ENCODE measurements around the gene COL15A1.

COL15A1 gene

DNA sequence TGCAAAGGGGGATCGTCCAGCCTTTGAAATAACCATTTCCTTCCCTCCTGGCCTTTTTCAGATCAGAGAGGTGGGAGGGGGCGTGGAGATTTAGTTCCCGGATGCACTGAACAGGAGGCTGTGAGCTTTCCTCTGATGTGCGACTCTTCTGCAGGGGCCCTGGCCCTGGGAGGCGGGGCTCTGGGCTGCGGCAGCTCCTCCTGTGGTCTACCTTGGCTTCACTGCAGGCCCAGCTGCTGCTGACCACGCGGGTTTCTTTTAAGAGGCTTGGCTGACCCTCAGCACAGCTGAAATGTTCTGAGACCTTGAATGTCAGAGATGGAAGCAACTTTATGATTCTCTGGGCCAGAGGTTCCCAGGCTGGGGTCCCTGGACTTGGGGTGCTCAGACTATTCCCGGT lies 27.0 kb upstream of the COL15A1 start:
- peak; percentile 49 for DNase-seq (ENCODE audit: low read depth)

DNA sequence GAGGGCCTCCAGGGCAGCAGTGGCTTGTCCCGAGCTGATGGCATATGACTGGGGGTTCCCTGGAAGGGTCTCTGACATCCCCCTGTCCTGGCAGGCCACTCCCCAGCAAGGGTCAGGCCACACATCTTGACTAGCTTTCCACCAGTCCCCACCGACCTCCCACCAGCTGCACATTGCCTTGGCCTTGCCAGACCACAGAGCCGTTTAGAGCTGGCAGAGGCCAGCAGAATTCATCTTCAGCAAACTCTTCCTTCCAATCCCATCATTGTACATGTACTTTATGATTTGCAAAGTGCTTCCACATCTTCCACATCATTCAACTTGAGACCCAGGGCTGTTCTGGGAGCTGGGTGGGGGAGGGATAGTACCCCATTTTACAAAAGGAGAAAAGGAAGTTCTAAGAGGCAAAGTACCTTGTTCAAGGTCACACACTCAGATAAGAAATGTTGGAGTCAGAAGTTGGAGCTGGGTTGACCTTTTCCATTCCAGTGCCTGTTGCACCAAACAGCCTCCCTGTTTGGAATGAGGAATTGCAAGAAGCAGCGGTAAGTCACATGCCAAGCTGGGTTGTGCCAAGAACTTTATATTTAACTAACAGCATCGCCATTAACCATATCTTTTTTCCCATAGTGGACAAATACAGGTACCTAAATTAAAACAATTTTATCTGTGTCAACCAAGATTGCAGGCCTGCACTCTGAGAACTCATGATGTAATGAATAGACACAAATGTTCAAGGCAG lies 25.8 kb upstream of the COL15A1 start:
- DNase-seq (ENCODE audit: low read depth): peak; percentile 70

DNA sequence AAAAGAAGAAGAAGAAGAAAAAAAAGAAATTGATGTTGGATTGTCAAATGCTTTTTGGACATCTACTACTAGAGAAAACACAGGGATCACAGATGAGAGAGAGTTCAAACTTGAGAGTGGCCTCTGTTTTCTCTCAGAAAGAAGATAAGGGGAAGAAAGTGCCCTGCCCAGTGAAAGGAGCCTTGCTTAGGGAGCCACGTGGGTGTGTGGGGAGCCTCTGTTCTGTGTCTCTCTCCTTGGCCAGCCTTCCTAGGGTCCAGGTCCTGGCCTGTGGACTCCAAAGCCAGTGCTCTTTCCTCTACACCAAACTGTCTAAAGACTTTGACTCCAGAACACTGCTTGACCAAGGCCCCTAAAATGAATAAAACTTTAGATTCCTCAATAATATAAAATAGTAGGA lies 22.0 kb upstream of the COL15A1 start:
- DNase-seq (ENCODE audit: low read depth): no peak

DNA sequence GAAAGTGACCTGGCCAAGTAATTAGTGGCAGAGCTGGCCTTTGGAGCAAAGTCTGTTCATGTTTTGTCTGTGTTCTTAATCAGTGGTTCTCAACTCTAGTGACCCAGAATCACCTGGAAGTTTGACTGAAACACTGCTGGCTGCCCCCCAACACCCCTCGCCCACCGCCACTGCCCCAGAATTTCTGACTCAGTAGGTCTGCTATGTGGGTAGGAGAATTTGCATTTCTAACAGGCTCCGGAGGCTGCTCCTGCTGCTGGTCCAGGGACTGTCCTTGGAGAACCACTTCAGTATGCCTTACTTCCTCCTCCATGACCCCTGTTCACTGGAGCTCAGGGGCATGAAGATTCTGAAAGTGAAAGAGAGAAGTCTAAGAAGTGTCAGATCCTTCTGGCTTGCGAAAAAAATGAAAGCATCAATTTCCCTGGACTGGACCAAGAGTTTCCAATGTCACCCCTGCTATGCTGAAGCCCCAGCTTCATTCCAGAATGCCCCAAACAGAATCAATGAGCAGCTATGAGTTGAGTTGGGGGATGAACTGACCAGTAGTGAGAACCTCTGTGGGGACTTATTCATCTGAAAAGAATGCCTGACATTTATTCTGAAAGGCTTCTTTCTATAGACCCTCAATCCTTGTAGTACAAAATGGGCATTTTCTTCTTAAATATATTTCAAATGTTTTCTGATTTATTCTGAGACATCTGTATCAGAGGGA lies 20.8 kb upstream of the COL15A1 start:
- no peak for DNase-seq (ENCODE audit: low read depth)

DNA sequence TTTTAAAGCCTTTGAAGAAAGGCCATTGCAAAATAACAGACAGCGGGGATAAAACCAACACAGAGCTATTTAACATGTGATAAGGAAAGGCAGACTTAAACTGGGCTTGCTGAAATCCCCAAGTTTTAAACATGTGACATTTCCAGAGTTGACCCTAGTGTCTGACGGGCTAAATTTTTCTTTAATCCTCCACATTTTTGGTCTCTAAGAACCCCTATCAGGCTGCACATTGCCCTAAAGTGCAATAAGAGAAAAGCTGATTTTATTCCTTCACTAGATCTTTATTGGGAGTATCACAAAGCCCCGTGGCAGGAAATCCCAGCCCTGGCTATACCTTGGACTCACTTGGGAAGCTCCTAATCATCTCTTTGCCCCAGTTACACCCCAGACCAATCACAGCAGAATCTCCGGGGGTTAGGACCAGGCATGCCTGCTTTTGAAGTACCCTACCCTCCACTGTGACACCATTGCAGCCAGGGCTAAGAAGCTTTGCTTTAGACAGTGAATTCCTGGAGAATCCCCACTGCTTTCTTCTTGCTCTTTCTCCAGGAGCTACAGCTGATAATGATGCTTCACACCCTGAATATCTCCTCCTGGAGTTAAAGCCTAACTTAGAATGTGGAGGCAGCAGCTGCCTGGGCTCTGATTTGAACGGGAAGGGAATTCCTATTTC lies 20.1 kb upstream of the COL15A1 start:
- DNase-seq (ENCODE audit: low read depth): no peak

DNA sequence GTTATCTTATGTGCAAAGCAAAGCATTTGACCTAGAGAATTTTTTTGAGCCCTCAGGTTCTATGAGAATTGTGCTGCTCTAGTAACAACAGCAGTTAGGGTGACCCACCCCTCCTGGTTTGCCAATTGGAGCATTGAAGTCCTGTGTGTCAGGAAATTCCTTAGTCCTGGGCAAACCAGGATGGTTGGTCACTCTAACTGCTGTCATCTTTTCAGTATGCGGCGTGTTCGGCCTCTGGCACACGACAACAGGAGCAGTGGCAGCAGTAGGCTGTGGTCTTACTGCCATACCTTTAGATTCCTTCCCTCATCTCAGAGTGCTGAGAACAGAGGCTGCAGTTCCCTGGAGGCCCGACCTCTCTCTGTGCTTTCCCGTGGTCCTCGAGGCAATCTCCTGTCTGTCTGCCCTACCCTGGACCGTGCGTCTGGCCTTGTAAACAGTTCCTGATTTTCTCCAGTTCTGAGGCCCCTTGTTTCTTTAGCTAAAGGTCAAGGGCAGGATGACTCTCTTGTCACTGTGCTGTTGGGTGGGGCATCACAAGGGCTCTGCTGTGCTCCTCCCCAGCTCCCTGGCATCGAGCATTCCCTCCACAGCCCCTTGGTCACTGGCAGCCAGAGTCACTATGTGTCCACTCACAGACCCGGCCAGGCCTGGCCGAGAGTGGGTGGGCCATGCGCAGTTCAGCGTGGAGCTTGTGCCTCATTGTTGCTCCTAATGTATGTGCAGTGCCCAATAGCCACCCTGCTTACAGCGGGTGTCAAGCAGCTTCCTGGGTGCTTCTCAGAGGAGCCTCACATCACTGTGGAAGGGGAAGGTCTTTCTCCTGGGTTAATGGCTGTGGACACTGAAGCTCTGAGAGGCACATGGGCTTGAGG lies 18.5 kb upstream of the COL15A1 start:
- DNase-seq (ENCODE audit: low read depth): no peak

DNA sequence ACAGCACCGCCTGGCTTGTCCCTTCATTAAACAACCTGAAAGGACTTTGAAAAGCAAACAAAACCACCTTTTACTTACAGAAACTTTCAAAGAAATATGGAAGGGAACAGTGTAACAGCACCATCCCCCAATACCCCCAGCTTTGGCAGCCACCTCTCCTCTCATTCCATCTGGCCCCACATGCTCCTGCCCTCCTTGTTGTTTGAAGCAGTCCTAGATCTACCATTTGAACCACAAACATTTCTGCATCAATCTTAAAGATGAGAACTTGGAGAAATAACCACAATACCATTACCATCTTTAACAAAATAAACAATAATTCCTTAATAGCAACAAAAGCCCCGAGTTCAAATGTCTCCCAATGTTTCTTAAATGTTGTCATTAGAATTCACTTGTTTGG lies 17.8 kb upstream of the COL15A1 start:
- DNase-seq (ENCODE audit: low read depth): no peak

DNA sequence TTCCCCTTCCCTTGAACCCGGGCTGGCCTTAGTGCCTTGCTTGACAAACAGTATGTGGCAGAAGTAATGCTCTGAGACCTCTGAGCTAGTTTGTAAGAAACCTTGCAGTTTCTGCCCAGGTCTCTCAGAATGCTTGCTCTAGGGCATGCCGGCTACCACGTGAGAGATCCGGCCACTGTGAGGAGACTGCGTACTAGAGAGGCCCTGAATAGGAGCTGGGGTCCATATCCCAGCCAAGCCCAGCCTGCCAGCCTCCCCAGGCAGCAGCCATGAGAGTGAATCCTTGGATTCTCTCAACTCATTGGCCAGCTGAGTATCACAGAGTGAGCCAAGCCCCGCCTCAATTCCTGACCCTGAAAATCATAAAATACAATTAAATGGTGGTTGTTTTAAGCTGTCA lies 16.0 kb upstream of the COL15A1 start:
- DNase-seq (ENCODE audit: low read depth): no peak

DNA sequence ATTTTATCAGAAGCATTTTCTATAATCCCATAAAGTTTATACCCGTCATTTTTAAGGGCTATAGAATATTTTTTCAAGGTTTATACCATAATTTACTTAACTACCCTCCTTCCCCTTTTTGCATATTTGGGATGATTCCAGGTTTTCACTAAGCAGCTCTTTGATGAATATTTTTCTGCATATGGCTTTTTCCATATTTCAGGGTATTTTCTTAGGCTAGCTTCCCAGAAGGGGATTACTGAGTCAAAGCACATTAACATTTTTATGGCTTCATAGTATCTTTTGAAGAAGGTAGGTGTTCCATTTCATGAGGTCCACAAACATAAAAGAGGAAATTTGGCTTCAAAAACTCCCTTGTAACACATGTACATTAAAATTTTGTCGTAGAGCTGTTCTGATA lies 14.6 kb upstream of the COL15A1 start:
- DNase-seq (ENCODE audit: low read depth): peak; percentile 72

DNA sequence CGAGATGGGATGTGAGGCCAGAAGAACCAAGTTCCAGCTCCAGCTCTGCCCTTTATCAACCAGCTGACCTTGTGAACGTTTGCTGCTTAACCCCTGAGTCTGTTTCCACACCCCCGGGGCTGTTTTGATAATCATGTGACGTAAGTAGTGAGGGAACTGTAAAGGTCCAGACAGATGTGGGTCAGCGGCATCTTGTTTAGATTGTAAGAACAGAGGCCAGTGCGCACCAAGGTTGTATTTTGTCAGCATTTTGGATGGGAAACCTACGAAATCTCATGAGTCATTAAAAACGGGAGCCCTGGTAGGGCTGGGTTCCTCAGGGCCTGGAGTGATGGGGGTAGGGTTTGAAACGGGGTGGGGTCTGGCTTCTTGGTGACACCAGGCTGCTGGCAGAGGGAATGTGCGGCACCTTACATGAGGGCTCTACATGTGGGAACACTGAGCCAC lies 13.8 kb upstream of the COL15A1 start:
- peak; percentile 96 for DNase-seq (ENCODE audit: low read depth)

DNA sequence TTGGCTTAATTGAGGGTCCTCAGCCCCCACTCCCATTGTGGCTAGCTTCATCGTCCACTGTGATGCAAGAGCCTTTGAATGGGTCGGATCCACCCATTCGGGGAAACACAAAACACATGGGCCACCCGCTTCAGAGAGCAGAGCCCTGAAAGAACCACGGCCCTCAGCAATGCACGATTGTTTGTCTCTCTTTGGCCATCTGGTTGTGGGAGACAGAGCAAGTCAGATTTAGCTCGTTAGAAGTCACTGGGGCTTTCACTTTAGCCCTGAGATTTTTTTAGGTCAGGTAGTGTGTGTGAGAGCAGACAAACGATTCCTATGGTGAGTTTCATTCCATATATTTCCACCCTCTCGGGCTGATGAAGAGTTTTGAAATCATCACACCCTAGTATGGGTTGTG lies 12.9 kb upstream of the COL15A1 start:
- DNase-seq (ENCODE audit: low read depth): no peak

DNA sequence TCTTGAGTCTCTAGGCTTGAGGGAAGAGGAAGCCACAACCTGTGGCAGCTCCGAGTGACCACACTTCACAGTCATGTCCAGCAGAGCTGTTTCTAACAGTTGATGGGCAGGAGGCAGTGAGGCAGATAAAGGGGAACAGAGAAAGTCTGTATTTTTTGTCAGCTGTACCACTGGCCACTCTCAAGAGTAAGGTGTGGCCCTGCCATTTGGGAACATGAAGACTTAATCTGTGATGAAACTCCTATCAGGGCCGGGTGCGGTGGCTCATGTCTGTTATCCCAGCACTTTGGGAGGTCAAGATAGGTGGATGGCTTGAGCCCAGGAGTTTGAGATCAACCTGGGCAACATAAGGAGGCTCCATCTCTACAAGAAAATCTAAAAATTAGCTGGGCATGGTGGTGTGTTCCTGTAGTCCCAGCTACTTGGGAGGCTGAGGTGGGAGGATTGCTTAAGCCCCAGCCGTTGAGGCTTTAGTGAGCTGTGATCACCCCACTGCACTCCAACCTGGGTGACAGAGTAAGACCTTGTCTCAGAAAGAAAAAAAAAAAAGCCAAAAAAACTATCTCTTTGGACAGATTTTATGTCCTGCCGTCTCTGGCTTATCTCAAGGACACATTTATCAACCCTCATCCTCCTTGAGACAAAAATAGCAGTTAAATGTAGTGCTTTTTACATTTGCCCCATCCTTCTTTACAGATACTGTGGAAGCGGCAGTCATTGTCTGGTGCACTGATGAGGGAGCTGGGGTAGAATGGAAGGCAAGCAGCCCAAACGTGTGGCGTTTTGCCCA lies 11.9 kb upstream of the COL15A1 start:
- no peak for DNase-seq (ENCODE audit: low read depth)

DNA sequence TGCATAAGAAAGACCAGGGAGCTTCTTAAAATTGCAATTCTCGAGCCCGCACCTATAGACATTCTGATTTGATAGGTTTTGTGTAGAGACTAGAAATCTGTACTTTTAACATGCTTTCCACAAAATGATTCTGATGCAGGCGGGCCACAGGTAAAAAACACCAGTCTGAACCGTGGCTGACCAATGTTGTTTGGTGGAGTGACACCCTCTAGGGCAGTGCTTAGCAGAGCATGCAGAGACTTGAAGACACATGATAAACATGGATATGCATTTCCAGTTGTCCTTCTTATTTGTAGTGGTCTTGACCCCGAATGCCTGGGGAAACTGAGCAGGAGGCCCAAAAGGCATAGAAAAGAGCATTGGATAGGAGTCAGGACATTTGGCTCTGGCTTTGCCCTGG lies 10.5 kb upstream of the COL15A1 start:
- DNase-seq (ENCODE audit: low read depth): no peak

DNA sequence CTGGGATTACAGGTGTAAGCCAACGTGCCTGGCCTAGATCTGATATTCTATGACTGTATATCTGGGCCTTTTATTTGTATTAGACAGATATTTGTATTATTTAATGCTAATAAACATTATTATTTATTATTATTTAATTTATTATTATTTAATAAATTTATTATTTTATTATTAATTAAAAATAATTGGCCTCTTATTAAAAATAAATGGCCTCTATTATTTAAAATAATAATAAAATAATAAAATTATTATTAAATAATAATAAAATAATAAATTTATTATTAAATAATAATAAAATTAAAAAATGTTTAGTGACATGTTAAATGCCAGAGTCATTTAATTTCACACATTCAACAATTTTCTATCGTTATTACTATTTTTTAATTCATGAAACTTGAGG lies 9.8 kb upstream of the COL15A1 start:
- DNase-seq (ENCODE audit: low read depth): no peak

DNA sequence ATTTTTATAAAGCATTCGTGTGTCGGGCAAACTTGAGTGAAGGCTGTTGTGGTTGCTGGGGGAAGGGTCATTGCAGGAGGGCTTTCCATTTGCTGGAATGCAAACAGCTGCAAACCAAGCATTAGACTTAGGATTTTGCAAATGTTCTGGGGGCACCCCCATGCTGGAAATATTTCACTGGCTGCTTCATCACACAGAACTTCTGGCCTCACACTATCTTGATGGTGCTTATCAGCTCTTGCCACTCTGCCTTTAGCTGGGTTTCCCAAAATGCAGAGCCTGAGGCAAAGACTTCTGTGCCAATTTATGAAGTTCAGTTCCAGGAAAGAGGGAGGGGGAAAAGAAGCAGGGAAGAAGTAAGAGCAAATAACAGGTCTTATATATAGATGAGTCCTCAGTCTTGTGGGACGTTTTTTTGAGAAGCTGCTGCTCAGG lies 8.6 kb upstream of the COL15A1 start:
- DNase-seq (ENCODE audit: low read depth): peak; percentile 70

DNA sequence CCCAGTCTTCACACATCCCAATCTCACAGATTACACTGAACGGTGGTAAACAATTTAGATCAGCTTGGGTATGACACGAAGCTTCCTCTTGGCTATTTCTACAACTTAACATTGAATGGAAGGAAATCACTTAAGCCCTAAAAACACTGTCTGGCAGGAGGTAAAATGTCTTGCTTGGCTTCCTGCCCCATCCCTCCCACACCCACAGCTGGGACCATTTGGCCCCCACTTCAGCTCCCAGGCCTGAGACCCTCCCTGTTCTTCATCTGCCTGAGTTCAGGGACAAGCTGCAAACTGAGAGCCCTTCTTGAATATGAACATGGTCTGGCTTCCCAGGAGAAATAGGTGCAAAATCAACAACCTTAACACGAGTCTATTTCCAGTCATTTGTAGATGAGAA lies 3.4 kb upstream of the COL15A1 start:
- no peak for DNase-seq (ENCODE audit: low read depth)

DNA sequence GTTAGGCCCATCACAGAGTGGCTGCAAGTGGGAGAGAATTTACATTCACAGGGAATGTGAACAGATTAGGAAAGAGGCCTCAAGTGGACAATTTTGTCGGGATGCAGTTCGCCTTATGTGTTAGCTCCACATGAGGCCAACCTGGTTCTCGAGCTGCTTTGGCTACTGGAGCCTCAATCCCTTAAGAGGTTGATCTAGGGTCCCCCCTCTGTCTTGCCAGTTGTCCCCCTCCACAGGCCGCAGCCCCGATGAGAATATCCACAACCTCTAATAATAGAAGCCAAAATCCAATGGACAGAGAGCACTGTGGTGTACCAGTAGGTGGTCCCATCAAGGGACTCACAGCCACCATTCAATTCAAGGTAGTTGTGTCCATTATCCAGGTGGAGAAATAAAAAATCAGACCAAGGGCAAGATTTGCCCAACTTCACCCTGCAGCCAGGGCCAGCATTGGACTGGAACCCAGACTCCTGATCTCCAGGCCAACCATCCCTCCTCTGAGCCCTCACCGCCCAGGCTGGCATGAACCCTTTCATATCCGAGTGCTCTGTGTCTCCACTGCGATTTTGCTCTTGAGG lies 1.7 kb upstream of the COL15A1 start:
- DNase-seq (ENCODE audit: low read depth): no peak

DNA sequence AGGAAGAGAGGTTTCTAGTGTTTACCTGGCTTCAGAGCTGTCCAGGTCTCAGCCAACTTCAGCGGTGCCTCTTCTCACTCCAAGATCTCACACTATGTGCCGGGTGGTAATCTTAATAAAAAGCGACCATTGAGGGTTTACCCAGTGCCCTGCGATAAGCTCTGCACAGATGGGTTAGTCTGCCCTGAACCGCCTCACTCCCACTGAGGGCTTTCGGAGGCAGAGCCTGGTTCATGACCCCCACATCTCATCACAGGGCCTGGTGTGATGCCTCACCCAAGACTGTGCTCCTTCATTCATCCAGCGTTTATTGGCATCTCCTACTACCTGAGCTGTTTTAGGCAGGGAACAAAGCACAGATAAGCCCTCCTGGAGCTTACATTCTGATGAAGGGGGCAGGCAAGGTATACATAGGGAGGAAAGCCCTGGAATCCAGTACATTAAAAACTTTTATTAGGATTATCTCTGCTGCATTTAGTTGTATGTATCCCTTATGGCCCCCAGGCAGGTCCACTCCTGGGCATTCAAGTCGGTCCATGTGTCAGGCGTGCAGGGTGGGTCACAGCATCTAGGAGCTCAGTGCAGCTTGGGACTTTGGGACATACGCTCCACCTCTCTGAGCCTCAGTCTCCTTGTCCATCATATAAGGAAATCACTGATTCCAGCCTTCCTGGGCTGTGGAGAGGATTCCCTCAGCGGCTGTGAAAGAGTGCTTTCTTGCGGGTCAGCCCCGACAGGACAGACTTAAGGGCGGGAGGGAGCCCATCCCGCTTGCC lies 613 bp upstream of the COL15A1 start:
- no peak for DNase-seq (ENCODE audit: low read depth)

DNA sequence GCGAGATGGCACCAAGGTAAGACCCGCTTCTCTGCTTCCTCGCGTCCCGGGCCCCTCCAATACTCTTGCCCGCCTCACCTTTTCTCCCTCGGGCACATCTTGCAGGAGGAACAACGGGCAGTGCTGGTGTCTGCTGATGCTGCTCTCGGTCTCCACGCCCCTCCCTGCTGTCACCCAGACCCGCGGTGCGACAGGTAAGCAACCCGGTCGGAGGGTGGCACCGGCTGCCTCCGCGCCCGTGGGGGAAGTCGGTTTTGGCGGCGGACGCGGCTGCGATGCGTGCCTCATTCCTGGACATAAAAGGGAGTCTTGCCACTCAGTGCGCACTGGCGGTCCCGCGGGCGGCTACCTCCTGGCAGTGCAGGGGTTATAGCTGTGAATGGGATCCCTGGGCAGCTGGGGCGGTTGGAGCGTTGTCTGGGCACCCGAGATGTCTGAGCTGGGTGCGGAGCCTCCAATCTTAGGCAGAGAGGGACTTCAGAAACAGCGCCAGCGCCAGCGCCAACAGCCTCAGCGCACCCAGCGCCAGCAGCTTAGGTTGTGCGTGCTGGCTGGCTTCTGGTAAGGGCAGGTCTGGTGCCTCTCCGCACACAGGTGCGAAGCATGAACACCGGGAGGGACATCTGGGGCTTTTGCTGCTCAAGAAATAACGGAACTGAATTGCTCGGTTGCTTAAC lies 488 bp downstream of the COL15A1 start:
- DNase-seq (ENCODE audit: low read depth): no peak

DNA sequence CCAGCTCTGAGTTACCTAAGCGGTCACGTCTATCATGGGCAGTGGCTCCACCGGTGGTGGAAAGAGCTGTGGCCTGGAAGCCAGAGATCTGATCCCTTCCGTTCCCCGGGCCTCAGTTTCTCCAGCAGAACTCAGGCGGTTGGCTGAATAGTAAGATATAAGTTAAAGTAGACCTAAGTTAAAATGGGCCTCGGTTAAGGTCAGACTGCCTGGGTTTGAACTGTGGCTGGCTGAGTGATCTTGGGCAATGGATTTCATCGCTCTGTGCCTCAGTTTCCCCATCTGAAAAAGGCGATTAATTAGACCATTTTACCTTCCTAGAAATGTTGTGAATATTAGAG lies 997 bp downstream of the COL15A1 start:
- no peak for DNase-seq (ENCODE audit: low read depth)
